ENCODE results near the gene ZNF593. TPM values are rescaled to one million over a fixed set of nuclear protein-coding genes. Genes with fewer than 3 reads are reported as not detected.
A peak's percentile ranks its signal among the peaks of the same experiment; 100 is the strongest.

ZNF593 gene
- total and polyA plus RNA-seq, 9 of the 15 experiments (the other 6 are each of a cell fraction or from before 2014, with no cell fraction given), result 9.8 to 334 (median 48.2) TPM

GRCh38 chr1:26122988-26123973, 46.4 kb upstream of the ZNF593 start (continued):
- no peak for TF ChIP-seq GMEB1 (CRISPR knock-in tag; IDR thresholded peaks at IDR 0.05)
- peak; percentile 84 for TF ChIP-seq JUND (IDR thresholded peaks at IDR 0.05; ENCODE audit: borderline replicate concordance, low read depth, low read length)
- TF ChIP-seq JUND (tag; IDR thresholded peaks at IDR 0.05; ENCODE audit: borderline replicate concordance, low read depth, low read length), result peak; percentile 91
- peak; percentile 92 for TF ChIP-seq ZNF766 (CRISPR knock-in tag; conservative IDR thresholded peaks at IDR 0.05)
- no peak for TF ChIP-seq ZNF696 (CRISPR knock-in tag; conservative IDR thresholded peaks at IDR 0.05)
- TF ChIP-seq, protein P1, sequence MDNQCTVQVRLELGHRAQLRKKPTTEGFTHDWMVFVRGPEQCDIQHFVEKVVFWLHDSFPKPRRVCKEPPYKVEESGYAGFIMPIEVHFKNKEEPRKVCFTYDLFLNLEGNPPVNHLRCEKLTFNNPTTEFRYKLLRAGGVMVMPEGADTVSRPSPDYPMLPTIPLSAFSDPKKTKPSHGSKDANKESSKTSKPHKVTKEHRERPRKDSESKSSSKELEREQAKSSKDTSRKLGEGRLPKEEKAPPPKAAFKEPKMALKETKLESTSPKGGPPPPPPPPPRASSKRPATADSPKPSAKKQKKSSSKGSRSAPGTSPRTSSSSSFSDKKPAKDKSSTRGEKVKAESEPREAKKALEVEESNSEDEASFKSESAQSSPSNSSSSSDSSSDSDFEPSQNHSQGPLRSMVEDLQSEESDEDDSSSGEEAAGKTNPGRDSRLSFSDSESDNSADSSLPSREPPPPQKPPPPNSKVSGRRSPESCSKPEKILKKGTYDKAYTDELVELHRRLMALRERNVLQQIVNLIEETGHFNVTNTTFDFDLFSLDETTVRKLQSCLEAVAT (IDR thresholded peaks at IDR 0.05), result peak in 1 of 2 experiments; percentile 33; a peak in 1 of 4 replicates
- peak; percentile 23; the same call in 1 of the 2 replicates for TF ChIP-seq CEBPB (tag; IDR thresholded peaks at IDR 0.05)
- no peak for TF ChIP-seq ERF (CRISPR knock-in tag; IDR thresholded peaks at IDR 0.05)
- TF ChIP-seq ZNF23 (CRISPR knock-in tag; IDR thresholded peaks at IDR 0.05), result peak; percentile 6; the same call in 1 of the 2 replicates
- TF ChIP-seq, protein P2, sequence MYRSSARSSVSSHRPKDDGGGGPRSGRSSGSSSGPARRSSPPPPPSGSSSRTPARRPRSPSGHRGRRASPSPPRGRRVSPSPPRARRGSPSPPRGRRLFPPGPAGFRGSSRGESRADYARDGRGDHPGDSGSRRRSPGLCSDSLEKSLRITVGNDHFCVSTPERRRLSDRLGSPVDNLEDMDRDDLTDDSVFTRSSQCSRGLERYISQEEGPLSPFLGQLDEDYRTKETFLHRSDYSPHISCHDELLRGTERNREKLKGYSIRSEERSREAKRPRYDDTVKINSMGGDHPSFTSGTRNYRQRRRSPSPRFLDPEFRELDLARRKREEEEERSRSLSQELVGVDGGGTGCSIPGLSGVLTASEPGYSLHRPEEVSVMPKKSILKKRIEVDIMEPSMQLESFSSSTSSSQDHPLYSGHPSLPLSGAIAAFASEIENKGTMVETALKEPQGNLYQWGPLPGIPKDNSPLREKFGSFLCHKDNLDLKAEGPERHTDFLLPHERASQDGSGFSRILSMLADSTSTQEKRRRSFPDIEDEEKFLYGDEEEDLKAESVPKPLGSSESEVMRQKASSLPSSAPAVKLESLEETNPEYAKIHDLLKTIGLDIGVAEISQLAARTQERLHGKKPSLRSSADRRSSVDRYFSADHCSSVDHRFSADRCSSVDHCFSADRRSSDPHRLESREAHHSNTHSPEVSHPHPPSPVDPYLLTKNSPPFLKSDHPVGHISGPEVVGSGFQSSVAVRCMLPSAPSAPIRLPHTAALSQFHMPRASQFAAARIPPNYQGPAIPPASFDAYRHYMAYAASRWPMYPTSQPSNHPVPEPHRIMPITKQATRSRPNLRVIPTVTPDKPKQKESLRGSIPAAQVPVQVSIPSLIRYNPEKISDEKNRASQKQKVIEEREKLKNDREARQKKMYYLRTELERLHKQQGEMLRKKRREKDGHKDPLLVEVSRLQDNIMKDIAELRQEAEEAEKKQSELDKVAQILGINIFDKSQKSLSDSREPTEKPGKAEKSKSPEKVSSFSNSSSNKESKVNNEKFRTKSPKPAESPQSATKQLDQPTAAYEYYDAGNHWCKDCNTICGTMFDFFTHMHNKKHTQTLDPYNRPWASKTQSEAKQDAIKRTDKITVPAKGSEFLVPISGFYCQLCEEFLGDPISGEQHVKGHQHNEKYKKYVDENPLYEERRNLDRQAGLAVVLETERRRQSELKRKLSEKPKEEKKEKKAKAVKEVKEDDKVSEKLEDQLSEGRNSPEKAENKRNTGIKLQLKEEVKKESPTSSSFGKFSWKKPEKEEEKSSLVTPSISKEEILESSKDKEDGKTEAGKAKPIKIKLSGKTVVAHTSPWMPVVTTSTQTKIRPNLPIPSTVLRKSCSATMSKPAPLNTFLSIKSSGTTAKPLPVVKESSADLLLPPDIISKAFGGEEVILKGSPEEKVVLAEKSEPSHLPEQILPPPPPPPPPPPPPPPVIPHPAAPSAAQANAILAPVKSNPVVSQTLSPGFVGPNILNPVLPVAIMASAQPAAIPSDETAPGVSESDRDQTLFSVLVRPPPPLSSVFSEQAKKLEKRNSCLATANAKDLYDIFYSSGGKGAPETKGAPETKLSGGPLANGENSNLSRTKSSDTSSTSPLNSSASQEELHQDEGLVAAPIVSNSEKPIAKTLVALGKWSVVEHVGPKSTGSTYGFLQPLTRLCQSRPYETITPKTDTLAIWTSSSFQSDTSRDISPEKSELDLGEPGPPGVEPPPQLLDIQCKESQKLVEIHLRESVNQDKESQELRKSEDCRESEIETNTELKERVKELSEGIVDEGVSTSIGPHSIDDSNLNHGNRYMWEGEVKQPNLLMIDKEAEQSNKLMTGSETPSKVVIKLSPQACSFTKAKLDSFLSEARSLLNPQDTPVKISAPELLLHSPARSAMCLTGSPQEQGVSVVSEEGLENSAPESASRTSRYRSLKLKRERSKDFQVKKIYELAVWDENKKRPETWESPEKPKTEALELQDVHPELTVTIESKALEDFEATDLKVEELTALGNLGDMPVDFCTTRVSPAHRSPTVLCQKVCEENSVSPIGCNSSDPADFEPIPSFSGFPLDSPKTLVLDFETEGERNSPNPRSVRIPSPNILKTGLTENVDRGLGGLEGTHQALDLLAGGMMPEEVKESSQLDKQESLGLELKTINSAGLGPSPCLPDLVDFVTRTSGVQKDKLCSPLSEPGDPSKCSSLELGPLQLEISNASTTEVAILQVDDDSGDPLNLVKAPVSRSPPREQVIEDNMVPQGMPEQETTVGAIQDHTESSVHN (IDR thresholded peaks at IDR 0.05; ENCODE audit: borderline replicate concordance in 1 of 2, low read depth in 1 of 2), result peak in 1 of 2 experiments; percentile 73; a peak in 1 of 4 replicates
- TF ChIP-seq ZNF232 (CRISPR knock-in tag; IDR thresholded peaks at IDR 0.05), result no peak
- peak; percentile 91 for TF ChIP-seq SMARCA4 (IDR thresholded peaks at IDR 0.05)
- TF ChIP-seq ZNF239 (CRISPR knock-in tag; IDR thresholded peaks at IDR 0.05), result peak; percentile 40; the same call in 1 of the 2 replicates
- no peak for TF ChIP-seq ZNF253 (CRISPR knock-in tag; conservative IDR thresholded peaks at IDR 0.05)
- TF ChIP-seq THRAP3 (IDR thresholded peaks at IDR 0.05; ENCODE audit: borderline replicate concordance), result 0 out of 2 replicates have a peak, but pooled peaks have one; percentile 21
